ENCODE data around the gene VWA5B2.

Gene VWA5B2

GRCh38 chr3:184289426-184289938 lies 60.1 kb downstream of the VWA5B2 start:
- no peak overlapping the region for H2AFZ ChIP-seq (ENCODE audit: low read length)

GRCh38 chr3:184290331-184290730 lies 60.9 kb downstream of the VWA5B2 start:
- Histone ChIP-seq H3K79me2 (ENCODE audit: insufficient read depth, low read length) (no peaks in the 10 kb centered on the region), H2AFZ (ENCODE audit: low read length) (no peak overlapping the region), H3K9me3 (ENCODE audit: low read length) (no peaks in the 10 kb centered on the region), H3K9ac (ENCODE audit: low read length) (no peak overlapping the region), H3K36me3 (ENCODE audit: insufficient read depth, low read length) (no peaks in the 10 kb centered on the region), H3K4me1 (ENCODE audit: insufficient read depth, low read length, severe bottlenecking) (no peaks in the 10 kb centered on the region), H3K27me3 (ENCODE audit: insufficient read depth, low read length) (peaks cover 3% of the 10 kb centered on the region; the same call in 1 of the 2 replicates), H3K27ac (ENCODE audit: low read depth, low read length, poor library complexity, severe bottlenecking) (no peak overlapping the region), H4K20me1 (ENCODE audit: insufficient read depth, low read length) (no peaks in the 10 kb centered on the region), H3K4me3 (ENCODE audit: low read depth, low read length, poor library complexity, severe bottlenecking) (no peak overlapping the region), H3K9me2 (ENCODE audit: low read depth, low read length) (no peaks in the 10 kb centered on the region), H3F3A (ENCODE audit: insufficient read depth, low read length) (no peaks in the 10 kb centered on the region), H3K4me2 (ENCODE audit: low read length) (no peak overlapping the region)
- TF ChIP-seq CTCF (IDR thresholded peaks at IDR 0.05; ENCODE audit: low read length) (no peak; the same call in 1 of the 2 replicates), EZH2 (IDR thresholded peaks at IDR 0.05; ENCODE audit: borderline replicate concordance, low read length) (no peak)

More at GRCh38 chr3:184289426-184289938, 60.1 kb downstream of the VWA5B2 start:
- no peak overlapping the region for H3K9ac ChIP-seq (ENCODE audit: low read length)
- no peak overlapping the region for H3K27ac ChIP-seq (ENCODE audit: low read depth, low read length, poor library complexity, severe bottlenecking)
- no peaks in the 10 kb centered on the region for H3K79me2 ChIP-seq (ENCODE audit: insufficient read depth, low read length)
- H3K9me2 ChIP-seq (ENCODE audit: low read depth, low read length) = no peaks in the 10 kb centered on the region
- no peak overlapping the region for H3K4me2 ChIP-seq (ENCODE audit: low read length)
- peaks cover 7% of the 10 kb centered on the region; the same call in 1 of the 2 replicates for H3K27me3 ChIP-seq (ENCODE audit: insufficient read depth, low read length)
- TF ChIP-seq EZH2 (IDR thresholded peaks at IDR 0.05; ENCODE audit: borderline replicate concordance, low read length) = no peak
- peak; percentile 98 for TF ChIP-seq CTCF (IDR thresholded peaks at IDR 0.05; ENCODE audit: low read length)
- H4K20me1 ChIP-seq (ENCODE audit: insufficient read depth, low read length) = no peaks in the 10 kb centered on the region
- H3K4me1 ChIP-seq (ENCODE audit: insufficient read depth, low read length, severe bottlenecking) = no peaks in the 10 kb centered on the region
- no peaks in the 10 kb centered on the region for H3K9me3 ChIP-seq (ENCODE audit: low read length)
- no peaks in the 10 kb centered on the region for H3F3A ChIP-seq (ENCODE audit: insufficient read depth, low read length)
- no peaks in the 10 kb centered on the region for H3K36me3 ChIP-seq (ENCODE audit: insufficient read depth, low read length)
- no peak overlapping the region for H3K4me3 ChIP-seq (ENCODE audit: low read depth, low read length, poor library complexity, severe bottlenecking)

GRCh38 chr3:184291044-184291737 lies 61.8 kb downstream of the VWA5B2 start:
- no peaks in the 10 kb centered on the region for H3K9me3 ChIP-seq (ENCODE audit: low read length)
- H3K27ac ChIP-seq (ENCODE audit: low read depth, low read length, poor library complexity, severe bottlenecking) = no peak overlapping the region
- H3K79me2 ChIP-seq (ENCODE audit: insufficient read depth, low read length) = no peaks in the 10 kb centered on the region
- H4K20me1 ChIP-seq (ENCODE audit: insufficient read depth, low read length) = no peaks in the 10 kb centered on the region
- no peaks in the 10 kb centered on the region for H3F3A ChIP-seq (ENCODE audit: insufficient read depth, low read length)
- no peaks in the 10 kb centered on the region for H3K27me3 ChIP-seq (ENCODE audit: insufficient read depth, low read length)
- no peak overlapping the region for H3K4me2 ChIP-seq (ENCODE audit: low read length)
- H3K36me3 ChIP-seq (ENCODE audit: insufficient read depth, low read length) = no peaks in the 10 kb centered on the region
- no peaks in the 10 kb centered on the region for H3K9me2 ChIP-seq (ENCODE audit: low read depth, low read length)
- no peaks in the 10 kb centered on the region for H3K4me1 ChIP-seq (ENCODE audit: insufficient read depth, low read length, severe bottlenecking)
- H2AFZ ChIP-seq (ENCODE audit: low read length) = no peak overlapping the region
- TF ChIP-seq EZH2 (IDR thresholded peaks at IDR 0.05; ENCODE audit: borderline replicate concordance, low read length) = no peak
- TF ChIP-seq CTCF (IDR thresholded peaks at IDR 0.05; ENCODE audit: low read length) = no peak
- H3K9ac ChIP-seq (ENCODE audit: low read length) = no peak overlapping the region
- H3K4me3 ChIP-seq (ENCODE audit: low read depth, low read length, poor library complexity, severe bottlenecking) = no peak overlapping the region
